Measurements from ENCODE around the gene ABCA10.

The ABCA10 gene

DNA sequence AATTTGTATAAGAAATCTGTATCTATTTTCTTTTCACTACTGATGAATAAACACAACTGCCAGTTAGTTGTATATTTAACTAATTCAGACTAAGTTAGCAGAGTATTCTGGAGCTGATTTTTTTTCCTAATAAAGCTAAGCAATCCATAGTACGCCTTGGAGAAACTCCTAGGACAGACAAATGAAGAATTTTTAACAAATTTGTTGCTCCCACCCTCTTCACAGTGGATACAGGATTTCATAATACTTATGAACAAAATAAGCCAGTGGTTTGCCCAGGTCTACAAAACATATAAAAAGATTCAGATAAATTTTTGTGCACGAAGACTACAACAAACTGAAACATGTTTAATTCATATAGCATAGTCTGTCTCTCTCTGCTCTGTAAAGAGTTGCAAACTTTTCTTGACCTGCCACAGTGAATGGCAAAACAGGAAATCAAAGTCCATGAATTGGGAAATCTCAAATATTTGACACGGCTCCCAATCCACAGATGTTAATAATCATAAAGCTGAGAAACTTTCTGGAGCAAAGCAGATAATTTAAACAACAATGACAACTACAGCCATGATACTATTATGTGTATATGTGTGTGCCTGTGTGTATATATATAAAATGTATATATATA is 86.3 kb downstream of the ABCA10 start:
- Histone ChIP-seq H3K36me3 (ENCODE audit: control insufficient read depth, insufficient read depth, low read length) (no peaks in the 10 kb centered on the region), H3K4me3 (ENCODE audit: low read depth, low read length) (no peak overlapping the region), H3K4me1 (no peaks in the 10 kb centered on the region), H3K27me3 (ENCODE audit: control insufficient read depth, insufficient read depth, low read length) (no peaks in the 10 kb centered on the region), H3K9me3 (ENCODE audit: control insufficient read depth, low read length) (no peaks in the 10 kb centered on the region), H2AFZ (no peak overlapping the region), H3K27ac (no peak overlapping the region), H3K79me2 (no peaks in the 10 kb centered on the region), H3K9ac (no peak overlapping the region), H3K4me2 (ENCODE audit: low read length) (no peak overlapping the region)
- no peak for TF ChIP-seq CTCF (IDR thresholded peaks at IDR 0.05)

DNA sequence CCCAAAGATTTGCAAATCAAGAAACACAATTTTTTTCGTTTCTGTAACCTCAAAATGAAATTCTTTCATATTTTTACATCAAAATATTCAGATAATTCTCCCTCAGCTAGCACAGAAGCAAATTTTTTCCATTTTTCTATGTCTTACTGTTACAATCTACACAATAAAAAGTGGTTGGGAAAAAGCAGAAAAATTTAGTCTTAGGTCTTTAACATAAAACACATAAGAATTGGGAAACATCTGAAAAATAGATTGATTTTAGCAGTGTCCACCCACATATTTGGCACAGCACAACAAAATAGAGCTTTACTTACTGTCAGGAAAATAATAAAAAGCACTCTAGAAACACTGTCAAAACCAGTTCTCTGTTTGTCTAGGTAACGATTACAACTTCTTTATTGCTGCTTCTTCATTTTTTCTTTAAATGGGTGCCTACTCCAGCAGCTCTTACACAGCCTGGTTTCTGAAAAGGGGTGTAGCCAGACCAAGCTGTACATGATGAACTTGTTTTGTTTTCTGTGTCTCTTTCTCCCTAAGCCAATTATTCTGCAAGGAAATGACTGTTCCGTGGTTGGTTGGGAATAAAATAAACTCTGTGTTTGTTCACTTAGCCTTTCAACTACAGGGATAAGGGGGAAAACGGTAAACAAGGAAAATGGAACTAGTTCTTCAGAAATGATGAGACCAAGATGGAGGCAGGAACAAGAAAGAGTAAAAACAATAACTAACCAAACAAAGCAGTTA is 87.0 kb downstream of the ABCA10 start, which contains the start of gene ABCA6:
Gene ABCA6 (minus strand): TSS at position 465 of the 744 bp plus-strand sequence. CDS start 1,192 bp downstream, outside the sequence.
- Histone ChIP-seq H3K4me1 (no peaks in the 10 kb centered on the region), H3K36me3 (ENCODE audit: control insufficient read depth, insufficient read depth, low read length) (no peaks in the 10 kb centered on the region), H3K4me3 (ENCODE audit: low read depth, low read length) (no peak within 1 kb of the TSS), H3K9ac (no peak within 1 kb of the TSS), H3K27me3 (ENCODE audit: control insufficient read depth, insufficient read depth, low read length) (no peaks in the 10 kb centered on the region), H3K27ac (no peak within 1 kb of the TSS), H3K9me3 (ENCODE audit: control insufficient read depth, low read length) (no peaks in the 10 kb centered on the region), H2AFZ (no peak within 1 kb of the TSS), H3K4me2 (ENCODE audit: low read length) (no peak within 1 kb of the TSS), H3K79me2 (no peaks in the 10 kb centered on the region)
- TF ChIP-seq CTCF (IDR thresholded peaks at IDR 0.05): no peak

DNA sequence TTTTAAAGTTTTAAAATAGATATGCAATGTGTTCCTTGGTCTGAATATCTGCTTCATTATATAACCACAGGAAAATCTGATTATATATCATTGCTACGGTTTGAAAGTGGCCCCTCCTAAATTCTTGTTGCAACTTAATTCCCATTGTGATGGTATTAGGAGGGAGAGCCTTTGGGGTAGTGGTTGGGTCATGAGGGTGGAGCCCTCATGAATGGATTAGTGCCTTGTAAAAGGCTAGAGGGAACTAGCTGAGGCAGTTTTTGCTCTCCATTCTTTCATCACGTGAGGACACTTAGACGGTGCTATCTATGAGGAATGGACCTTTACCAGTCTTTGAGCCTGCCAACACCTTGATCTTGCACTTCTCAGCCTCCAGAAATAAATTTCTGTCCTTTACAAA is 94.5 kb downstream of the ABCA10 start:
- Histone ChIP-seq H3K27ac (no peak overlapping the region), H2AFZ (no peak overlapping the region), H3K79me2 (no peaks in the 10 kb centered on the region), H3K4me3 (ENCODE audit: low read depth, low read length) (no peak overlapping the region), H3K36me3 (ENCODE audit: control insufficient read depth, insufficient read depth, low read length) (no peaks in the 10 kb centered on the region), H3K9ac (no peak overlapping the region), H3K9me3 (ENCODE audit: control insufficient read depth, low read length) (no peaks in the 10 kb centered on the region), H3K4me1 (no peaks in the 10 kb centered on the region), H3K4me2 (ENCODE audit: low read length) (no peak overlapping the region), H3K27me3 (ENCODE audit: control insufficient read depth, insufficient read depth, low read length) (no peaks in the 10 kb centered on the region)
- no peak for TF ChIP-seq CTCF (IDR thresholded peaks at IDR 0.05)

DNA sequence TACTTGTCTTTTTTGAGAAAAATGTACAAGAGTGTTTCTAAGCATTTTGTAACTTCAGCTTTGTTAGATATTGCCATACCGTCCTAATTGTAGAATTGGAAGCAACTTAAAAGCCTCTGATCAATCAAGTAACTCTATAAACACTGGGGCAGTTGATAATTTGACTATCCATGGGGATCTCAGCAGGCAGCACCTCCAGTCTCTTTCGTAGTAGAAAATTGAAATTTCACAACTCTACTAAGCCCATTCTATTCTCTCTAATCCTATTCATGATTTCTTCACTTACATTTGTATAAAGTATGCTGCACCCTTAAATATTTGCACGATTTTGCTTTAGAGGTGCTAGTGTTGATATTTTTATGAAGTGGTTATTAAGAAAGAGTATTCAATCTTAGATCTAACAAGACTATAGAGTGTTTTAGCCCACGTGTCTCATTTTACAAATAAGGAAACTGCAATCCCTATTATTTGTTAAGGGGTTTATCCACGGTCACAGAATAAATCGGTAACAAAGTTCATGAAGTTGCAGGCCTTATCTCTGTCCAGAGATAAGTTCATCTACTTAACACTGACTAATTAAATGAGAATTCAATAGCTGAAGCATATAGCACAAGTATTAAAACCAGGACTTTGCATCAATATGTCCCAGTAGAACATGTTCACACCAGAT is 97.9 kb downstream of the ABCA10 start:
- no peak overlapping the region for H3K9ac ChIP-seq
- H3K4me2 ChIP-seq (ENCODE audit: low read length): no peak overlapping the region
- TF ChIP-seq CTCF (IDR thresholded peaks at IDR 0.05): no peak

More for the DNA sequence above, 97.9 kb downstream of the ABCA10 start:
- Histone ChIP-seq H3K4me3 (ENCODE audit: low read depth, low read length) (no peak overlapping the region), H3K36me3 (ENCODE audit: control insufficient read depth, insufficient read depth, low read length) (no peaks in the 10 kb centered on the region), H3K27me3 (ENCODE audit: control insufficient read depth, insufficient read depth, low read length) (no peaks in the 10 kb centered on the region), H3K79me2 (no peaks in the 10 kb centered on the region), H2AFZ (no peak overlapping the region), H3K27ac (no peak overlapping the region), H3K4me1 (no peaks in the 10 kb centered on the region), H3K9me3 (ENCODE audit: control insufficient read depth, low read length) (no peaks in the 10 kb centered on the region)

Measured in parathyroid adenoma (tissue), 2 donors.